Lung (tissue), 12 donors: ENCODE measurements around the gene RAD17. TPM values are rescaled to one million over a fixed set of nuclear protein-coding genes. Genes with fewer than 3 reads are reported as not detected.
"Not testable (repeated sequence)": the region's sequence is repeated elsewhere in the genome, so short reads cannot be mapped to it uniquely, and the experiment has no call there.

Experiments used
- ATAC-seq: fragments of 200-7000 bp; cut with Tn5 transposase; one replicate; pipeline ENCODE4 v1.9.1; 2020; ENCODE audit warnings: moderate number of reproducible peaks; ENCODE audit not compliant: insufficient read depth, low FRiP score
- DNase-seq, 3 donors: peaks; one replicate each; pipeline ENCODE4 v3.0.0-alpha.2; 2013 to 2017
- H3K27ac ChIP-seq, 2 donors: one replicate each; pipeline ENCODE4 v1.5.1; 2013; ENCODE audit warnings: mild to moderate bottlenecking in 2 of 2, moderate library complexity in 2 of 2, control low read depth in 1 of 2, inconsistent platforms in 1 of 2, low read depth in 1 of 2, low read length in 1 of 2
- H3K27me3 ChIP-seq, 3 donors: one replicate each; pipeline ENCODE4 v1.5.1; 2013; ENCODE audit warnings: low read length in 2 of 3; ENCODE audit not compliant: control insufficient read depth in 3 of 3, insufficient read depth in 3 of 3
- H3K36me3 ChIP-seq, 4 donors: one replicate each; pipeline ENCODE4 v1.5.1; 2013; ENCODE audit warnings: low read length in 4 of 4, mild to moderate bottlenecking in 1 of 4, moderate library complexity in 1 of 4; ENCODE audit not compliant: control insufficient read depth in 4 of 4, insufficient read depth in 4 of 4
- H3K4me1 ChIP-seq, 5 donors: one replicate each; pipeline ENCODE4 v1.5.1; 2013; ENCODE audit warnings: low read length in 5 of 5, mild to moderate bottlenecking in 2 of 5, moderate library complexity in 1 of 5; ENCODE audit not compliant: control insufficient read depth in 5 of 5, insufficient read depth in 5 of 5
- H3K4me3 ChIP-seq: one replicate; pipeline ENCODE4 v1.5.1; 2013; ENCODE audit warnings: mild to moderate bottlenecking, control low read depth, moderate library complexity
- H3K9ac ChIP-seq, 2 donors: one replicate each; pipeline ENCODE4 v1.5.1; 2013; ENCODE audit warnings: low read length in 2 of 2, control low read depth in 1 of 2; ENCODE audit not compliant: insufficient read depth in 1 of 2
- H3K9me3 ChIP-seq, 4 donors: one replicate each; pipeline ENCODE4 v1.5.1; 2013; ENCODE audit warnings: low read length in 3 of 4, mild to moderate bottlenecking in 1 of 4, moderate library complexity in 1 of 4; ENCODE audit not compliant: control insufficient read depth in 4 of 4, insufficient read depth in 3 of 4
- WGBS, 2 donors: extraction: QIAGEN DNeasy Blood & Tissue Kit; methylation state at CpG; one replicate each; pipeline ENCODE4 v1.1.7; 2013; 5-methylcytosine and 5-hydroxymethylcytosine counted together
- polyA plus RNA-seq, 2 donors: library from polyadenylated mRNA; stranded (reverse); fragments of 200-250 nt; gene quantifications; one replicate each; pipeline ENCODE4 v1.2.1, GENCODE V29; 2013
- total RNA-seq, 2 donors: library from RNA; depleted of rRNA in 1 of 2; stranded (reverse); fragments of >200 nt in 1 of 2; gene quantifications; one replicate each; pipeline ENCODE4 v1.2.1, GENCODE V29; 2014 to 2021
- TF ChIP-seq, protein P1 (sequence below): IDR thresholded peaks from 2 replicates; pipeline ENCODE4 v1.5.1; 2012; ENCODE audit warnings: mild to moderate bottlenecking; ENCODE audit errors: control extremely low read depth, extremely low read depth
- donor health status: control.
- donor health status: control.
- donor health status: Bipolar disorder and iron deficiency.
- donor health status: healthy.
- donor health status: DM: yes; HTN: yes; CAD: no.

Gene RAD17
- total and polyA plus RNA-seq, 4 donors = 10.0 to 39.8 (median 14.7) TPM

GRCh38 chr5:69418554-69418953, 48.9 kb downstream of the RAD17 start:
- Histone ChIP-seq H3K9ac (no peak overlapping the region), H3K36me3 (peaks cover 0 to 11% (median 1%) of the 10 kb centered on the region in 4 donors), H3K4me3 (no peak overlapping the region), H3K27ac (no peak overlapping the region), H3K9me3 (peaks cover 0 to 2% (median 0%) of the 10 kb centered on the region in 4 donors), H3K27me3 (no peaks in the 10 kb centered on the region), H3K4me1 (peaks cover 0 to 3% (median 0%) of the 10 kb centered on the region in 5 donors)
- 89 to 90% methylated on average over 3 of the region's 3 CpGs for WGBS, 2 donors
- TF ChIP-seq, protein P1, sequence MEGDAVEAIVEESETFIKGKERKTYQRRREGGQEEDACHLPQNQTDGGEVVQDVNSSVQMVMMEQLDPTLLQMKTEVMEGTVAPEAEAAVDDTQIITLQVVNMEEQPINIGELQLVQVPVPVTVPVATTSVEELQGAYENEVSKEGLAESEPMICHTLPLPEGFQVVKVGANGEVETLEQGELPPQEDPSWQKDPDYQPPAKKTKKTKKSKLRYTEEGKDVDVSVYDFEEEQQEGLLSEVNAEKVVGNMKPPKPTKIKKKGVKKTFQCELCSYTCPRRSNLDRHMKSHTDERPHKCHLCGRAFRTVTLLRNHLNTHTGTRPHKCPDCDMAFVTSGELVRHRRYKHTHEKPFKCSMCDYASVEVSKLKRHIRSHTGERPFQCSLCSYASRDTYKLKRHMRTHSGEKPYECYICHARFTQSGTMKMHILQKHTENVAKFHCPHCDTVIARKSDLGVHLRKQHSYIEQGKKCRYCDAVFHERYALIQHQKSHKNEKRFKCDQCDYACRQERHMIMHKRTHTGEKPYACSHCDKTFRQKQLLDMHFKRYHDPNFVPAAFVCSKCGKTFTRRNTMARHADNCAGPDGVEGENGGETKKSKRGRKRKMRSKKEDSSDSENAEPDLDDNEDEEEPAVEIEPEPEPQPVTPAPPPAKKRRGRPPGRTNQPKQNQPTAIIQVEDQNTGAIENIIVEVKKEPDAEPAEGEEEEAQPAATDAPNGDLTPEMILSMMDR = no peak
- DNase-seq = no peak
- no peak for ATAC-seq

- WGBS, 2 donors = 86 to 90% methylated on average over 11 of the region's 11 CpGs
- TF ChIP-seq, protein P1 = no peak
- no peak for DNase-seq
- Histone ChIP-seq H3K4me3 (no peak overlapping the region), H3K9ac (no peak overlapping the region), H3K36me3 (peaks cover 0 to 10% (median 0%) of the 10 kb centered on the region in 4 donors), H3K27me3 (no peaks in the 10 kb centered on the region), H3K9me3 (no peaks in the 10 kb centered on the region), H3K4me1 (no peaks in the 10 kb centered on the region), H3K27ac (no peak overlapping the region)
- no peak for ATAC-seq
These were observed 62.0 kb downstream of the RAD17 start for GRCh38 chr5:69431424-69432303.

DNA sequence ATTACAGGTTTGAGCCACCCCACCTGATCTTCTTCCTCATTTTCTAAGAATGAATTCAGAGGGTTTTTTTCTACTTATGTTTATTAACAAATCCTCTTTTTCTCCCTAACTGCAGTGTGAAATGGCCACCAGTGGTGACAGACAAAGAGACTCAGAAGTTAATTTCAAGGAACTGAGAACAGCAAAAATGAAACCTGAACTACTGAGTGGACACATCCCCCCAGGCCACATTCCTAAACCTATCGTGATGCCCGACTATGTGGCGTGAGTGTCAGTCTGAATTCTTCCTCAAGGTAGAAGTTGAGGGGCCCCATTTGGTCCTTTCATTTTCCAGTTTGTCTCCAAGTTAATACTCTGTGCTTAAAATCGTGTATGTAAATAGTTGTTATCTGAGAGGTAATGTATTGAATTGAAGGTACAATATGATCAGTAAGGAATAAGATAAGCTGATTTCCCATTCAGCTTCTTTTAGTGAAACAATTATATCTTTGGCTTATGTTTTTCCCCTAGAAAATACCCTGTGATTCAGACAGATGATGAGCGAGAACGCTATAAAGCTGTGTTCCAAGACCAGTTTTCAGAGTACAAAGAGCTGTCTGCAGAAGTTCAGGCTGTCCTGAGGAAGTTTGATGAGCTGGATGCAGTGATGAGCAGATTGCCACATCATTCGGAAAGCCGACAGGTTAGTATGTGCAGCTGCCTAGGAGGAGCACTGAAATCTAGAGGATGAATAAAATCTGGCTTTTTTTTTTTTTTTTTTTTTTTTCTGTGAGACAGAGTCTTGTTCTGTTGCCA, 63.0 kb downstream of the RAD17 start:
- Histone ChIP-seq H3K27me3 (no peaks in the 10 kb centered on the region), H3K4me3 (no peak overlapping the region), H3K9ac (no peak overlapping the region), H3K36me3 (peaks cover 0 to 12% (median 0%) of the 10 kb centered on the region in 4 donors), H3K4me1 (no peaks in the 10 kb centered on the region), H3K27ac (no peak overlapping the region), H3K9me3 (no peaks in the 10 kb centered on the region)
- TF ChIP-seq, protein P1 = no peak
- ATAC-seq (no peak), DNase-seq (no peak)
- 81 to 89% methylated on average over 8 of the region's 8 CpGs for WGBS, 2 donors

DNA sequence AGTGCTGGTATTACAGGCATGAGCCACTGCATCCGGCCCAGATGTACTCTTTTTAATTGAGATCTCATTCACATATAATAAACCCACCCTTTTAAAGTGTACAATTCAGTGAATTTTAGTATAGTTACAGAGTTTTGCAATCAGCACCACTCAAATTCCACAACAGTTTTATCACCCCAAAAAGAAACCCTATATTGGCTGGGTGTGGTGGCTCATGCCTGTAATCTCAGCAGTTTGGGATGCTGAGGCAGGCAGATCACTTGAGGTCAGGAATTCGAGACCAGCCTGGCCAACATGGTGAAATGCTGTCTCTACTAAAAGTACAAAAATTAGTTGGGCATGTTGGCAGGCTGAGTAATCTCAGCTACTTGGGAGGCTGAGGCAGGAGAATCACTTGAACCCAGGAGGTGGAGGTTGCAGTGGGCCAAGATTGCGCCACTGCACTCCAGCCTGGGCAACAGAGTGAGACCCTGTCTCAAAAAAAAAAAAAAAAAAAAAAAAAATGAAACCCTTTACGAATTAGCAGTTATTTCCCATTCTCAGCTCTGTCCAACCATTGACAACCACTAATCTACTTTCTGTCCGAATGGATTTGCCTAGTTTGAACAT, 65.8 kb downstream of the RAD17 start:
- ATAC-seq, DNase-seq, H3K4me1 ChIP-seq, H3K4me3 ChIP-seq, H3K27ac ChIP-seq, H3K9ac ChIP-seq, H3K27me3 ChIP-seq, H3K9me3 ChIP-seq: not testable (repeated sequence)
- WGBS, 2 donors = 92 to 98% methylated on average over 5 of the region's 5 CpGs
- H3K36me3 ChIP-seq = peaks cover 0 to 14% (median 0%) of the 10 kb centered on the region in 4 donors
